GM23338 (cell line): ENCODE data around the gene HES7. TPM values are rescaled to one million over a fixed set of nuclear protein-coding genes. Genes with fewer than 3 reads are reported as not detected.

Experiments used
- ATAC-seq: fragments of 200-7000 bp; cut with Tn5 transposase; 3 replicates; pipeline ENCODE4 v1.9.1; 2020
- DNase-seq: peaks from one replicate; pipeline ENCODE4 v3.0.0-alpha.2; 2015; ENCODE audit warnings: low spot score
- H2AFZ ChIP-seq: fragments of 200-600 bp; sonication (generic); 2 replicates; pipeline ENCODE4 v1.8.0; 2016; ENCODE audit warnings: antibody characterized with exemption, mild to moderate bottlenecking, moderate library complexity
- H3F3A ChIP-seq: fragments of 200-600 bp; sonication (generic); replicated peaks from 2 replicates; pipeline ENCODE4 v1.8.0; 2017; ENCODE audit warnings: antibody characterized with exemption, mixed run types, low read depth
- H3K27ac ChIP-seq: fragments of 200-600 bp; sonication (generic); 2 replicates; pipeline ENCODE4 v1.6.1; 2016; ENCODE audit warnings: low read depth
- H3K27me3 ChIP-seq: fragments of 200-600 bp; sonication (generic); 2 replicates; pipeline ENCODE4 v1.8.0; 2016; ENCODE audit warnings: mild to moderate bottlenecking, mixed run types, moderate library complexity; ENCODE audit not compliant: insufficient read depth
- H3K36me3 ChIP-seq: fragments of 200-600 bp; sonication (generic); 2 replicates; pipeline ENCODE4 v1.8.0; 2016; ENCODE audit warnings: mild to moderate bottlenecking; ENCODE audit not compliant: insufficient read depth
- H3K4me1 ChIP-seq: fragments of 200-600 bp; sonication (generic); 2 replicates; pipeline ENCODE4 v1.8.0; 2016; ENCODE audit warnings: mild to moderate bottlenecking, moderate library complexity; ENCODE audit not compliant: insufficient read depth
- H3K4me2 ChIP-seq: fragments of 200-600 bp; sonication (generic); 2 replicates; pipeline ENCODE4 v1.7.1; 2017; ENCODE audit warnings: mixed run types
- H3K4me3 ChIP-seq: fragments of 200-600 bp; sonication (generic); 2 replicates; pipeline ENCODE4 v1.6.1; 2016; ENCODE audit warnings: mixed run types
- H3K79me2 ChIP-seq: fragments of 200-600 bp; sonication (generic); replicated peaks from 2 replicates; pipeline ENCODE4 v1.8.0; 2017; ENCODE audit warnings: mild to moderate bottlenecking; ENCODE audit not compliant: insufficient read depth
- H3K9me2 ChIP-seq: fragments of 200-600 bp; sonication (generic); 2 replicates; pipeline ENCODE4 v1.8.0; 2017; ENCODE audit not compliant: insufficient read depth
- H4K20me1 ChIP-seq: fragments of 200-600 bp; sonication (generic); replicated peaks from 2 replicates; pipeline ENCODE4 v1.8.0; 2017; ENCODE audit warnings: mild to moderate bottlenecking; ENCODE audit not compliant: insufficient read depth
- H3K27ac Mint-ChIP-seq: 2 replicates; pipeline ENCODE4 v1.8.0; 2020; ENCODE audit warnings: inconsistent platforms, mild to moderate bottlenecking, moderate library complexity, mixed read lengths
- H3K27me3 Mint-ChIP-seq: 3 replicates; pipeline ENCODE4 v1.8.0; 2022; ENCODE audit warnings: low read depth, mild to moderate bottlenecking, moderate library complexity, mixed read lengths, inconsistent platforms; ENCODE audit not compliant: insufficient read depth, poor library complexity
- H3K36me3 Mint-ChIP-seq: 3 replicates; pipeline ENCODE4 v1.8.0; 2021; ENCODE audit warnings: low read depth, mild to moderate bottlenecking, inconsistent platforms, moderate library complexity, mixed read lengths
- H3K4me1 Mint-ChIP-seq: 3 replicates; pipeline ENCODE4 v1.8.0; 2020; ENCODE audit warnings: mild to moderate bottlenecking, inconsistent platforms, mixed read lengths
- H3K4me3 Mint-ChIP-seq: 3 replicates; pipeline ENCODE4 v1.8.0; 2021; ENCODE audit warnings: moderate library complexity, mild to moderate bottlenecking, inconsistent platforms, mixed read lengths
- H3K9me3 Mint-ChIP-seq: 3 replicates; pipeline ENCODE4 v1.8.0; 2020; ENCODE audit warnings: moderate library complexity, mild to moderate bottlenecking, inconsistent platforms, mixed read lengths
- CREB1 ChIP-seq: fragments of 250-450 bp; sonication (Bioruptor Pico); IDR thresholded peaks from 2 replicates; pipeline ENCODE4 v1.5.0; 2020; ENCODE audit warnings: low read depth, mild to moderate bottlenecking, moderate library complexity
- EZH2 ChIP-seq: fragments of 200-600 bp; sonication (generic); IDR thresholded peaks from one replicate; pipeline ENCODE4 v1.8.0; 2017; ENCODE audit warnings: antibody characterized with exemption, mild to moderate bottlenecking, low read depth; ENCODE audit not compliant: unreplicated experiment
- EZH2phosphoT487 ChIP-seq: fragments of 200-600 bp; sonication (generic); IDR thresholded peaks from one replicate; pipeline ENCODE4 v1.8.1; 2018; ENCODE audit warnings: antibody characterized with exemption; ENCODE audit not compliant: unreplicated experiment
- JUNB ChIP-seq: IDR thresholded peaks from one replicate; pipeline ENCODE4 v1.6.1; 2016; ENCODE audit warnings: antibody characterized with exemption; ENCODE audit not compliant: unreplicated experiment
- NANOG ChIP-seq: IDR thresholded peaks from 2 replicates; pipeline ENCODE4 v1.6.1; 2016; ENCODE audit warnings: antibody characterized with exemption, borderline replicate concordance
- POLR2AphosphoS5 ChIP-seq: IDR thresholded peaks from 2 replicates; pipeline ENCODE4 v1.6.1; 2016; ENCODE audit warnings: antibody characterized with exemption, low read depth
- ZNF331 ChIP-seq: fragments of 250-450 bp; sonication (Bioruptor Pico); IDR thresholded peaks from 2 replicates; pipeline ENCODE4 v1.5.0; 2020; ENCODE audit warnings: low read depth, mild to moderate bottlenecking, moderate library complexity
- polyA plus RNA-seq: library from polyadenylated mRNA; unstranded; fragments of >200 nt; fragmentation: Nextera tagmentation; extraction: Ambion mirVana; gene quantifications from 2 replicates; pipeline ENCODE4 v1.2.1, GENCODE V29; 2016
- total RNA-seq: library from RNA; depleted of rRNA; stranded (reverse); fragments of >200 nt; shearing (Covaris generic); gene quantifications from 2 replicates; pipeline ENCODE4 v1.2.3, GENCODE V29; 2014
- TF ChIP-seq, protein P1 (sequence below): IDR thresholded peaks from 2 replicates; pipeline ENCODE4 v1.6.1; 2016; ENCODE audit warnings: antibody characterized with exemption
- TF ChIP-seq, protein P2 (sequence below): IDR thresholded peaks from one replicate; pipeline ENCODE4 v1.6.1; 2018; ENCODE audit warnings: antibody characterized with exemption; ENCODE audit not compliant: unreplicated experiment

HES7 gene
- total and polyA plus RNA-seq, 2 experiments from 2014 or later: 0.14 TPM; not detected in 1

- Mint-ChIP-seq H3K4me1 (peaks cover 18% of the 10 kb centered on the region), H3K9me3 (peaks cover 2% of the 10 kb centered on the region; the same call in 2 of the 3 replicates), H3K4me3 (peak overlapping the region; percentile 74), H3K36me3 (peaks cover 2% of the 10 kb centered on the region; the same call in 2 of the 3 replicates), H3K27me3 (peaks cover 88% of the 10 kb centered on the region), H3K27ac (no peak overlapping the region)
- DNase-seq: peak; percentile 58
- no peaks in the 10 kb centered on the region for H3K9me2 ChIP-seq
- no peak for TF ChIP-seq POLR2AphosphoS5
- TF ChIP-seq EZH2: peak; percentile 70
- peak overlapping the region; percentile 68 for H3K4me3 ChIP-seq
- H4K20me1 ChIP-seq: no peaks in the 10 kb centered on the region
- H3F3A ChIP-seq: no peaks in the 10 kb centered on the region
- H3K4me2 ChIP-seq: peak overlapping the region; percentile 96
- H3K4me1 ChIP-seq: peaks cover 8% of the 10 kb centered on the region; the same call in 1 of the 2 replicates
- peaks cover 100% of the 10 kb centered on the region for H3K27me3 ChIP-seq
- H3K36me3 ChIP-seq: no peaks in the 10 kb centered on the region
- no peak overlapping the region for H3K27ac ChIP-seq
- peak; percentile 49 for ATAC-seq
- no peaks in the 10 kb centered on the region for H3K79me2 ChIP-seq
- peak overlapping the region; percentile 99 for H2AFZ ChIP-seq
Observed at GRCh38 chr17:8072729-8073461, 51.0 kb downstream of the HES7 start.

DNA sequence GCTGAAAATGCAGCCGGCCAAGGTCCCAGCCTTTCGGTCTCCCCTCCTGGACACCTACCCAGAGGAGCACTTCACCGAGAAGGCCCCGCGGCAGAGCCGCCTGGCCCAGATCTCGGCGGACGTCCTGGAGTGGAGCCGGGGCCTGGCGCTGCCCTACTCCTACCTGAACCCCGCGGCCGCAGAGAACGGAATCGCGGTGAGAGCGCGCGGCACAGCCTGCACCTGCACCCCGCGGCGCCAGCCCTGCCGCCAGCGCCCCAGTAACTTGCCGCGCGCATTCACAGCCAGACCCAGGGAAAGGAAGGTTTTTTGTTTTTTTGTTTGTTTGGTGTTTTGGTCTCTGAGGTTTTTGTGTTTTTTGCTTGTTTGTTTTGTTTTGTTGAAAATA is 51.6 kb downstream of the HES7 start:
- H3K9me3 Mint-ChIP-seq: no peaks in the 10 kb centered on the region; the same call in 2 of the 3 replicates
- H3K4me3 ChIP-seq: peak overlapping the region; percentile 68
- peak overlapping the region; percentile 74 for H3K4me3 Mint-ChIP-seq
- TF ChIP-seq, protein P1, sequence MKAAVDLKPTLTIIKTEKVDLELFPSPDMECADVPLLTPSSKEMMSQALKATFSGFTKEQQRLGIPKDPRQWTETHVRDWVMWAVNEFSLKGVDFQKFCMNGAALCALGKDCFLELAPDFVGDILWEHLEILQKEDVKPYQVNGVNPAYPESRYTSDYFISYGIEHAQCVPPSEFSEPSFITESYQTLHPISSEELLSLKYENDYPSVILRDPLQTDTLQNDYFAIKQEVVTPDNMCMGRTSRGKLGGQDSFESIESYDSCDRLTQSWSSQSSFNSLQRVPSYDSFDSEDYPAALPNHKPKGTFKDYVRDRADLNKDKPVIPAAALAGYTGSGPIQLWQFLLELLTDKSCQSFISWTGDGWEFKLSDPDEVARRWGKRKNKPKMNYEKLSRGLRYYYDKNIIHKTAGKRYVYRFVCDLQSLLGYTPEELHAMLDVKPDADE: no peak
- peak; percentile 91 for TF ChIP-seq EZH2
- TF ChIP-seq EZH2phosphoT487: no peak
- no peak for TF ChIP-seq ZNF331 (CRISPR knock-in tag)
- no peaks in the 10 kb centered on the region for H3K79me2 ChIP-seq
- H3K27me3 ChIP-seq: peaks cover 100% of the 10 kb centered on the region
- peak overlapping the region; percentile 99 for H2AFZ ChIP-seq
- H3K27me3 Mint-ChIP-seq: peaks cover 92% of the 10 kb centered on the region
- H3K9me2 ChIP-seq: no peaks in the 10 kb centered on the region
- H3K4me2 ChIP-seq: peak overlapping the region; percentile 96
- H3K36me3 ChIP-seq: no peaks in the 10 kb centered on the region
- H3K36me3 Mint-ChIP-seq: no peaks in the 10 kb centered on the region; the same call in 2 of the 3 replicates
- peaks cover 18% of the 10 kb centered on the region for H3K4me1 Mint-ChIP-seq
- ATAC-seq (peak; percentile 61), DNase-seq (peak; percentile 62)
- H3K27ac Mint-ChIP-seq: no peak overlapping the region
- H3K27ac ChIP-seq: no peak overlapping the region
- no peaks in the 10 kb centered on the region for H4K20me1 ChIP-seq
- peaks cover 8% of the 10 kb centered on the region; the same call in 1 of the 2 replicates for H3K4me1 ChIP-seq
- H3F3A ChIP-seq: no peaks in the 10 kb centered on the region

DNA sequence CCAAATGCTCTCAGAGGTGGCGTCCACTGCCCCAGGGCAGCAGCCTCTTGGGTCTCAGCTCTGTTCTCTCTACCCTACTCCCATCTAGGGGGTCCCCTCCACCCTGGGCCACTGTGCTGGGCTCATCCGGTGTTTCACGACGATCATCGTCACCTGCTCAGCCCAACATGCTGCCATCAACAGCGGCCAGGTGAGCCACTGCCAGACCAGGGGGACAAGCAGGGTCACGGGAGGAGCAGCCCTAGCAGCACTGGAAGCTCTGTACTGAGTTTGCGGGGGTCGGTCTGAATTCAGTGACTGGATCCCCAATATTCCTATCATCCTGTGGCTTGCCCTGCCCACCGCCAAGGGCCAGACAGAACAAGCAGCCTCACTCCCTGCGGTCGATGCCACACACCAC is 52.4 kb downstream of the HES7 start:
- H3K4me1 Mint-ChIP-seq: peaks cover 18% of the 10 kb centered on the region
- H3F3A ChIP-seq: no peaks in the 10 kb centered on the region
- H3K27me3 Mint-ChIP-seq: peaks cover 87% of the 10 kb centered on the region
- no peak overlapping the region for H3K4me3 Mint-ChIP-seq
- H3K36me3 ChIP-seq: no peaks in the 10 kb centered on the region
- no peaks in the 10 kb centered on the region for H3K9me2 ChIP-seq
- H3K4me1 ChIP-seq: peaks cover 8% of the 10 kb centered on the region; the same call in 1 of the 2 replicates
- H3K36me3 Mint-ChIP-seq: no peaks in the 10 kb centered on the region; the same call in 2 of the 3 replicates
- H3K27me3 ChIP-seq: peaks cover 99% of the 10 kb centered on the region
- ATAC-seq: no peak
- H3K4me2 ChIP-seq: no peak overlapping the region
- H3K27ac ChIP-seq: no peak overlapping the region
- no peaks in the 10 kb centered on the region for H3K9me3 Mint-ChIP-seq
- H3K27ac Mint-ChIP-seq: no peak overlapping the region
- H3K79me2 ChIP-seq: no peaks in the 10 kb centered on the region
- no peak for DNase-seq
- H2AFZ ChIP-seq: no peak overlapping the region
- no peaks in the 10 kb centered on the region for H4K20me1 ChIP-seq
- no peak overlapping the region for H3K4me3 ChIP-seq
- TF ChIP-seq, protein P2, sequence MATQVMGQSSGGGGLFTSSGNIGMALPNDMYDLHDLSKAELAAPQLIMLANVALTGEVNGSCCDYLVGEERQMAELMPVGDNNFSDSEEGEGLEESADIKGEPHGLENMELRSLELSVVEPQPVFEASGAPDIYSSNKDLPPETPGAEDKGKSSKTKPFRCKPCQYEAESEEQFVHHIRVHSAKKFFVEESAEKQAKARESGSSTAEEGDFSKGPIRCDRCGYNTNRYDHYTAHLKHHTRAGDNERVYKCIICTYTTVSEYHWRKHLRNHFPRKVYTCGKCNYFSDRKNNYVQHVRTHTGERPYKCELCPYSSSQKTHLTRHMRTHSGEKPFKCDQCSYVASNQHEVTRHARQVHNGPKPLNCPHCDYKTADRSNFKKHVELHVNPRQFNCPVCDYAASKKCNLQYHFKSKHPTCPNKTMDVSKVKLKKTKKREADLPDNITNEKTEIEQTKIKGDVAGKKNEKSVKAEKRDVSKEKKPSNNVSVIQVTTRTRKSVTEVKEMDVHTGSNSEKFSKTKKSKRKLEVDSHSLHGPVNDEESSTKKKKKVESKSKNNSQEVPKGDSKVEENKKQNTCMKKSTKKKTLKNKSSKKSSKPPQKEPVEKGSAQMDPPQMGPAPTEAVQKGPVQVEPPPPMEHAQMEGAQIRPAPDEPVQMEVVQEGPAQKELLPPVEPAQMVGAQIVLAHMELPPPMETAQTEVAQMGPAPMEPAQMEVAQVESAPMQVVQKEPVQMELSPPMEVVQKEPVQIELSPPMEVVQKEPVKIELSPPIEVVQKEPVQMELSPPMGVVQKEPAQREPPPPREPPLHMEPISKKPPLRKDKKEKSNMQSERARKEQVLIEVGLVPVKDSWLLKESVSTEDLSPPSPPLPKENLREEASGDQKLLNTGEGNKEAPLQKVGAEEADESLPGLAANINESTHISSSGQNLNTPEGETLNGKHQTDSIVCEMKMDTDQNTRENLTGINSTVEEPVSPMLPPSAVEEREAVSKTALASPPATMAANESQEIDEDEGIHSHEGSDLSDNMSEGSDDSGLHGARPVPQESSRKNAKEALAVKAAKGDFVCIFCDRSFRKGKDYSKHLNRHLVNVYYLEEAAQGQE: no peak
- TF ChIP-seq JUNB (no peak), ZNF331 (CRISPR knock-in tag) (no peak), NANOG (no peak), CREB1 (CRISPR knock-in tag) (no peak)
